ENCODE measurements around the gene CELSR2. TPM values are rescaled to one million over a fixed set of nuclear protein-coding genes. Genes with fewer than 3 reads are reported as not detected.

The CELSR2 gene
- total RNA-seq, 1 experiment from 2014 or later, result 0.11 TPM

DNA sequence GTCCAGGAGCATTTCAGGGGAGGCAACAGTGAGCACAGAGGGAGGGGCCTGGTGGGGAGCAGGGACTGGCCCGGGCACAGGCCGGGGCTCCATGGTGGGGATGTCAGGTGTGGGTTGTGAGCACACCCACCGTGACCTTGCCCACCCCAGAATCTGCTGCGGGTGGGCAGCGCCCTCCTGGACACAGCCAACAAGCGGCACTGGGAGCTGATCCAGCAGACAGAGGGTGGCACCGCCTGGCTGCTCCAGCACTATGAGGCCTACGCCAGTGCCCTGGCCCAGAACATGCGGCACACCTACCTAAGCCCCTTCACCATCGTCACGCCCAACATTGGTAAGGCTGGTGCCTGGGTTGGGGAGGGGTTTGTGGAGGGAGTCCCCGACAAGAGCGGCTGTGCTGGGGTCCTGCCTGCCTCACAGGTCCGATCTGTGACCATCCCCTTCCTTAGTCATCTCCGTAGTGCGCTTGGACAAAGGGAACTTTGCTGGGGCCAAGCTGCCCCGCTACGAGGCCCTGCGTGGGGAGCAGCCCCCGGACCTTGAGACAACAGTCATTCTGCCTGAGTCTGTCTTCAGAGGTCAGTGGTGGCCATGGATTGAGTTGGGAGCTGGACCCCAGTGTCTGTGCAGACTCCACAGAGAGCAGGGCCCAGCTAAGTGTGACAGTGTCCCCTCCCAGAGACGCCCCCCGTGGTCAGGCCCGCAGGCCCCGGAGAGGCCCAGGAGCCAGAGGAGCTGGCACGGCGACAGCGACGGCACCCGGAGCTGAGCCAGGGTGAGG lies 19.3 kb downstream of the CELSR2 start:
- Histone ChIP-seq H3K4me1 (replicated peaks) (no peaks in the 10 kb centered on the region), H3K4me3 (no peak overlapping the region), H3K36me3 (no peaks in the 10 kb centered on the region; the same call in 1 of the 2 replicates), H3K27ac (no peak overlapping the region), H3K9me3 (replicated peaks) (no peaks in the 10 kb centered on the region), H3K27me3 (replicated peaks) (no peaks in the 10 kb centered on the region)
- no peak for DNase-seq (ENCODE audit: low read depth in 1 of 2, low spot score in 2 of 2)

- DNase-seq (ENCODE audit: low read depth in 1 of 2, low spot score in 2 of 2), result peak in 1 of 2 experiments; percentile 42
- Histone ChIP-seq H3K4me3 (no peak overlapping the region), H3K4me1 (replicated peaks) (peaks cover 2% of the 10 kb centered on the region), H3K9me3 (replicated peaks) (no peaks in the 10 kb centered on the region), H3K27me3 (replicated peaks) (no peaks in the 10 kb centered on the region), H3K27ac (no peak overlapping the region), H3K36me3 (no peaks in the 10 kb centered on the region; the same call in 1 of the 2 replicates)
Measured at GRCh38 chr1:109269212-109269980, 20.1 kb downstream of the CELSR2 start.

DNA sequence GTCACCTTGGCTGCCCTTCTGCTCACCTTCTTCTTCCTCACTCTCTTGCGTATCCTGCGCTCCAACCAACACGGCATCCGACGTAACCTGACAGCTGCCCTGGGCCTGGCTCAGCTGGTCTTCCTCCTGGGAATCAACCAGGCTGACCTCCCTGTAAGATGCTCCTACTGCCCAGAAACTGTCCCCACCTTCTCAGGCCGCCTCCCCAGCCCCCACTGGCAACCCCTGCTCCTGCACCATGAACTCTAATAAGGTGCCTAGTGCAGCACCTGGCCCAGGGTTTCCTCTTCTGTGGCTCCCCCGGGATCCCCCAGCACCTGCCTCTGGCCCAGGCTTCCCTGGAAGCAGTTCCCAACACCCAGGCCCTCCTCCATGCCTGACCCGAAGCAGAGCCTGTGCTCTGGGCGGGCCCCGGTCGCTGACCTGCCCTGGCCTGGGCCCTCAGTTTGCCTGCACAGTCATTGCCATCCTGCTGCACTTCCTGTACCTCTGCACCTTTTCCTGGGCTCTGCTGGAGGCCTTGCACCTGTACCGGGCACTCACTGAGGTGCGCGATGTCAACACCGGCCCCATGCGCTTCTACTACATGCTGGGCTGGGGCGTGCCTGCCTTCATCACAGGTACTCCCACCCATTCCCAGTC lies 20.8 kb downstream of the CELSR2 start:
- Histone ChIP-seq H3K27me3 (replicated peaks) (no peaks in the 10 kb centered on the region), H3K27ac (no peak overlapping the region), H3K9me3 (replicated peaks) (no peaks in the 10 kb centered on the region), H3K36me3 (no peaks in the 10 kb centered on the region; the same call in 1 of the 2 replicates), H3K4me3 (no peak overlapping the region), H3K4me1 (replicated peaks) (peaks cover 9% of the 10 kb centered on the region)
- DNase-seq (ENCODE audit: low read depth in 1 of 2, low spot score in 2 of 2), result peak in 1 of 2 experiments; percentile 36

DNA sequence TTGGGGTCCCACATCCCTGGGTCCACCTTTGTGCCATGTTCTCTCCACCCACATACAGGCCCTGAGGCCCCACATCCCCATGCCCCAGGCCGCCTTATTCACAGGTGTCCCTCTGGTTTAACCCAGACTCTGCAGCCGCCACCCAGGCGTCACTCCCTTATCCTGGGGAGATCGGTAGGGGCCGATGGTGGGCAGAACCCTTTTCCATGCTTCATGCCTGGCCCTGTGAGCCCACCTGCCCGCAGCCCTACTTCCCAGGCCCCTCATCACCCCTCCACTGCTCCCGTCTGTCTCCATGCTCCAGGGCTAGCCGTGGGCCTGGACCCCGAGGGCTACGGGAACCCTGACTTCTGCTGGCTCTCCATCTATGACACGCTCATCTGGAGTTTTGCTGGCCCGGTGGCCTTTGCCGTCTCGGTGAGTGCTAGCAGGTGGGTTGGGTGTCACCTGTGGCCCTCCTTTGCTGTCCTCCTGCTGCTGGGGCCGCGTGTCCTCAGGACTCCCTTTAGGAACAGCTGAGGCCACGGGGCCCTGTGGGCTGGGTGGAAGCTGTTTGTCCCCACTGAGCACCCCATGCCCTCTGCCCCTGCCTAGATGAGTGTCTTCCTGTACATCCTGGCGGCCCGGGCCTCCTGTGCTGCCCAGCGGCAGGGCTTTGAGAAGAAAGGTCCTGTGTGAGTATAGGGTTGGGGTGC lies 21.4 kb downstream of the CELSR2 start:
- Histone ChIP-seq H3K4me1 (replicated peaks) (peaks cover 16% of the 10 kb centered on the region), H3K36me3 (no peaks in the 10 kb centered on the region; the same call in 1 of the 2 replicates), H3K27ac (no peak overlapping the region), H3K9me3 (replicated peaks) (no peaks in the 10 kb centered on the region), H3K4me3 (no peak overlapping the region), H3K27me3 (replicated peaks) (no peaks in the 10 kb centered on the region)
- peak in 1 of 2 experiments; percentile 45 for DNase-seq (ENCODE audit: low read depth in 1 of 2, low spot score in 2 of 2)

- Histone ChIP-seq H3K27me3 (replicated peaks) (no peaks in the 10 kb centered on the region), H3K9me3 (replicated peaks) (no peaks in the 10 kb centered on the region), H3K4me3 (no peak overlapping the region), H3K36me3 (no peaks in the 10 kb centered on the region; the same call in 1 of the 2 replicates), H3K27ac (no peak overlapping the region), H3K4me1 (replicated peaks) (peaks cover 23% of the 10 kb centered on the region)
- DNase-seq (ENCODE audit: low read depth in 1 of 2, low spot score in 2 of 2), result peak in 1 of 2 experiments; percentile 35
Measured at GRCh38 chr1:109271458-109271857, 22.1 kb downstream of the CELSR2 start.

GRCh38 chr1:109272021-109272799 lies 22.9 kb downstream of the CELSR2 start:
- DNase-seq (ENCODE audit: low read depth in 1 of 2, low spot score in 2 of 2), result peak in 1 of 2 experiments; percentile 36
- H3K9me3 ChIP-seq (replicated peaks), result no peaks in the 10 kb centered on the region
- H3K27me3 ChIP-seq (replicated peaks), result no peaks in the 10 kb centered on the region
- H3K36me3 ChIP-seq, result peaks cover 1% of the 10 kb centered on the region
- H3K4me3 ChIP-seq, result no peak overlapping the region
- H3K27ac ChIP-seq, result no peak overlapping the region
- H3K4me1 ChIP-seq (replicated peaks), result peaks cover 28% of the 10 kb centered on the region

- Histone ChIP-seq H3K4me1 (replicated peaks) (peaks cover 34% of the 10 kb centered on the region), H3K27ac (no peak overlapping the region), H3K36me3 (peaks cover 9% of the 10 kb centered on the region), H3K9me3 (replicated peaks) (no peaks in the 10 kb centered on the region), H3K27me3 (replicated peaks) (no peaks in the 10 kb centered on the region), H3K4me3 (no peak overlapping the region)
- peak in 1 of 2 experiments; percentile 36 for DNase-seq (ENCODE audit: low read depth in 1 of 2, low spot score in 2 of 2)
Measured at GRCh38 chr1:109272831-109273547, 23.6 kb downstream of the CELSR2 start.

DNA sequence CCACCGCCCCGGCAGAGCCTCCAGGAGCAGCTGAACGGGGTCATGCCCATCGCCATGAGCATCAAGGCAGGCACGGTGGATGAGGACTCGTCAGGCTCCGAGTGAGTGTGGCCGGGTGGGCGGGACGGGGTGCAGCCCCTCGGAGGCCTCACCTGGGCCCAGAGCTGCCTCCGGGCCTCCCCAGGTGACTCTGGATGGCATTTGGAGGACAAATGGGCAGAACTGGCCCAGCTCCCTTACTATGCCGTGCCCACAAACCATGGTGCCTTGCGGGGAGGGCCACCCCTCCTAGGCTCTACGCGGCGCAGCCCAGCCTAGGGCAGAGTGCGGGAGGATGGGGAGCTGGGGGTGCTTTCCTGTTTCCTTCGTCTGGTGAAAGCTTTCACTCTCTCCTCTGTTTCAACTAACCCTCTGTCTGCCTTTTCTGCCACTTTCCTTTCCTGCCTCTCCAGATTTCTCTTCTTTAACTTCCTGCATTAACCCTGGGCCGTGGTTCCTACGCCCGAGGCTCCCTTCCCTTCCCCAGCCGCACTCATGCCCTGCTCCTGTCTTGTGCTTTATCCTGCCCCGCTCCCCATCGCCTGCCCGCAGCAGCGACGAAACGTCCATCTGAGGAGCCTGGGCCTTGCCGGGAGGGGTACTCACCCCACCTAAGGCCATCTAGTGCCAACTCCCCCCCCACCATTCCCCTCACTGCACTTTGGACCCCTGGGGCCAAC lies 24.4 kb downstream of the CELSR2 start:
- Histone ChIP-seq H3K27ac (no peak overlapping the region), H3K9me3 (replicated peaks) (no peaks in the 10 kb centered on the region), H3K4me1 (replicated peaks) (peaks cover 34% of the 10 kb centered on the region), H3K4me3 (no peak overlapping the region), H3K36me3 (peaks cover 16% of the 10 kb centered on the region), H3K27me3 (replicated peaks) (no peaks in the 10 kb centered on the region)
- DNase-seq (ENCODE audit: low read depth in 1 of 2, low spot score in 2 of 2), result peak in 1 of 2 experiments; percentile 37

- Histone ChIP-seq H3K27me3 (replicated peaks) (no peaks in the 10 kb centered on the region), H3K4me3 (no peak overlapping the region), H3K4me1 (replicated peaks) (peaks cover 34% of the 10 kb centered on the region), H3K27ac (no peak overlapping the region), H3K9me3 (replicated peaks) (no peaks in the 10 kb centered on the region), H3K36me3 (peaks cover 23% of the 10 kb centered on the region)
- peak; percentile 49 to 56 for DNase-seq (ENCODE audit: low read depth in 1 of 2, low spot score in 2 of 2)
Measured at GRCh38 chr1:109274533-109275476, 25.5 kb downstream of the CELSR2 start.

- Histone ChIP-seq H3K4me1 (replicated peaks) (peaks cover 34% of the 10 kb centered on the region), H3K27me3 (replicated peaks) (no peaks in the 10 kb centered on the region), H3K9me3 (replicated peaks) (no peaks in the 10 kb centered on the region), H3K4me3 (no peak overlapping the region), H3K36me3 (peaks cover 31% of the 10 kb centered on the region), H3K27ac (no peak overlapping the region)
- peak; percentile 53 to 59 for DNase-seq (ENCODE audit: low read depth in 1 of 2, low spot score in 2 of 2)
Measured at GRCh38 chr1:109275706-109276345, 26.5 kb downstream of the CELSR2 start.

All from SJSA1 (cell line).